M059J (cell line): Measurements from ENCODE around the gene DNASE2B. TPM values are rescaled to one million over a fixed set of nuclear protein-coding genes. Genes with fewer than 3 reads are reported as not detected.

Experiments used
- DNase-seq: peaks from one replicate; pipeline ENCODE4 v3.0.0-alpha.2; 2012; ENCODE audit warnings: low read depth
- total RNA-seq: library from RNA; depleted of rRNA; stranded (reverse); fragments of >200 nt; shearing (Covaris generic); gene quantifications from 2 replicates; pipeline ENCODE4 v1.2.3, GENCODE V29; 2014

The DNASE2B gene
- total RNA-seq, 1 experiment from 2014 or later, result not detected

- DNase-seq, result no peak
Measured at GRCh38 chr1:84374991-84375696, 23.1 kb upstream of the DNASE2B start.

GRCh38 chr1:84376000-84376910 lies 22.0 kb upstream of the DNASE2B start:
- DNase-seq, result no peak

DNA sequence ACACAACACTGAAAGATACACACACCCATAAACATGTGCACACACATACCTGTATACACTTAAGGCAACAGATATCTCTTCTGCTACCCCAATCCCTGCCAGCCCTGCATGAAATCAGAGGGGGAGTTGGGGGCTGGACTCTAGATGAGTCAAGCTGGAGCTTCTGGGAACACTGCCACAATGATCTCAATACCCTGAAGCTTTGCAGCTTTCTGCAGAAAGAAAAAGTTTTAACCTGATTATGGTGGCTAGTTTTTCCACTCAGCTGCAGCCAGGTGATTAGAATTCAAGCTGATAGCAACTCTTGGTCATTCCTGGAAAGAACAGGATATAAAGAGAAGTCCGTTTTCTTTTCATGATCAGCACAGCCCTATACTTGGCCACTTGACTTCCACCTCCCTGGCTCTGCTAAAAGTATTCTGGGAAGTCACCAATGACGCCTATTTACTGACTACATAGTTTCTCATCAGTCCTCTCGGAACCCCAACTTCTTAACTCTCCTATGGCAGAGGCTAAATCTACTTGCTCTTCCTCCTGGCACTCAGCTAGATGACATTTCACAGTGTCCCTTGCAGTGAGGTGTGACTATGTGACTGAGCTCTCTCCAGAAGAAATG lies 20.7 kb upstream of the DNASE2B start:
- peak; percentile 91 for DNase-seq

GRCh38 chr1:84379138-84379916 lies 19.0 kb upstream of the DNASE2B start:
- DNase-seq, result peak; percentile 79

GRCh38 chr1:84379917-84380180 lies 18.4 kb upstream of the DNASE2B start:
- DNase-seq, result no peak

DNA sequence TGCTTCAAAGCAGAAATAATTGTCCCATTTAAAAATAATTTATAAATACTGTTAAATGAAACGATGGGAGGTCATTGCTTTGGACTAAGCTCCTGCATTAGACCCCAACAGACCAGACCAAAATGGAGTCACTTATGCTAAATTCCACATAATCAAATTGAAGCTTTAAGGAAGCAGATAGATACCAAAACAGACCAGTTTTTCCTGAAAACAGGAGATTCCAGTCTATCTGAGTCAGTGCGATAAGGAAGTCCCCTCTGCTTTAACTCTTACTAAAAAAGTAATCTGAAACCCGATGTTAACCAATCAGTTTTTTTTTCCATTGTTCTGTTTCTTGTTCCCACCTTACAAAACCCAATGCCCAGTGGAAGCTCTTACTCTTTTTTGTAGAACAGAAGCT lies 16.2 kb upstream of the DNASE2B start:
- no peak for DNase-seq

GRCh38 chr1:84385347-84385746 lies 12.9 kb upstream of the DNASE2B start:
- DNase-seq, result no peak

- DNase-seq, result peak; percentile 53
Measured at GRCh38 chr1:84386716-84387479, 11.4 kb upstream of the DNASE2B start.

- DNase-seq, result no peak
Measured at GRCh38 chr1:84387480-84388163, 10.7 kb upstream of the DNASE2B start.

DNA sequence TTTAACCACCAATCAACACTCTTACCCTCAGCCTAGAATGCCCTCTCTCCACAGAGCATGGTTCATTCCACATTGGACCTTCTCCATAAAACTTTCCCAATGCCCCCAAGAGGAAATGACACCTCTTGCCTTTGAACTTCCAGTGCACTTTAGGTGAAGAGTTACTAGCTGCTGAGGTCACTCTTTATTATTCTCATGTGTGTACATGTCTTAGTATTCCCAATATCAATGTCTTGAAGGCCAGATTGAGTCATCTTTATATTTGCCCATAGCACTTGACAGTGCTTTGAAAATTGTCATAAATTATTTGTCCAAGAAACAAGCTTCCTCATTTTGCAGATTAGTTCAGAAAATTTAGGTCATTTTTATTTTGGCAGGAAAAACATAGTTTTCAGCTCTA lies 8.1 kb upstream of the DNASE2B start:
- no peak for DNase-seq

- no peak for DNase-seq
Measured at GRCh38 chr1:84401156-84401555, 2.9 kb downstream of the DNASE2B start.

DNA sequence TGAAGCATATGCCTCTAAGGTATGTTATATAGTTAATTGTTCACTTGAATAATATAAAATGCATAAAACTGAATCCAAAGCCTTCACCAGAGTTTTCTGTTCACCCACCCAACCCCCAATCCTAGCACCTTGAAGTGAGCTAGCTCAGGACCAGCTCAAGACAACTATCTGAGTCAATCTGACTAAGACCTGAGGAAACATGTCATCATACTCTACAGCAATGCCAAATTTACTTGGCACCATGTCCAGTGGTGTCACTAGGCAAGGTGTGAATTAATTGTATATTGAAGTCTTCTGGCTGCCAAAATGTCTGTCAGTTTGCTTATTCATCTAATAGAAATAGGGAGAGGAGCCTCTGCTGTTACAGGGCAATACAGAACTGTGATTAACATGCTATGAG lies 3.8 kb downstream of the DNASE2B start:
- peak; percentile 60 for DNase-seq

- DNase-seq, result no peak
Measured at GRCh38 chr1:84402501-84402900, 4.2 kb downstream of the DNASE2B start.

DNA sequence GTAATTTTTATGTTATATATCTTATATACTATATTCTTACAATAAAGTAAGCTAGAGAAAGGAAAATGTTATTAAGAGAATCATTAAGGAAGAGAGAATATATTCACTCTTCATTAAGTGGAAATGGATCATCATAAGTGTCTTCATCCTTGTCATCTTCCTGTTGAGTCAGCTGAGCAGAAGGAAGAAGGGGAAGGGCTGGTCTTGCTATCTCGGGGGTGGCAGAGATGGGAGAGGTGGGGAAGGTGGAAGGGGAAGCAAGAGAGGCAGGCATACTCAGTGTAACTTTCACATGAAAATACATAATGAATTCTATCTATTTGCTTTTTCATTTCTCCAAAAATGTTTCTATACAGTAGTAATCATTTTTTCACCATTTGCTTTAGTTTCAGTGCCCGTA lies 5.1 kb downstream of the DNASE2B start:
- no peak for DNase-seq

GRCh38 chr1:84406346-84406861 lies 8.1 kb downstream of the DNASE2B start:
- peak; percentile 79 for DNase-seq

DNA sequence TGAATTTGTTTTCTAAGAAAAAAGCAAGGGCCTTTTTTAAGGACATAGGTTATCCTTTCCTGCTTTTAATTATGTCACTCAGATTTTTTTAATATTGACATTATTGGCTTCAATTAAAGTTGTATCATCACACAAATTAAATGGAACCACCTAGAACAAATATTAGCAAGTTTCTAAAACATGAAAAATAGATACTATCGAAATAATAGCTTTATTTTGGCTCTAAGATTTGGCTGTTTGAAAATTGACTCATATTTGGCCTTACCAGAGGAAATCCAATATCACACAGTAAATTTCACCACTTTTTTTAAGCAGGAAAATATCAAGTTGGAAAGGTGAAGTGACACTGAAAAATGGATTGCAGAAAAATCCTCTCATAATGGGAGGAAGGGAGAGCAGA lies 9.2 kb downstream of the DNASE2B start:
- no peak for DNase-seq

- no peak for DNase-seq
Measured at GRCh38 chr1:84407958-84408422, 9.7 kb downstream of the DNASE2B start.

DNA sequence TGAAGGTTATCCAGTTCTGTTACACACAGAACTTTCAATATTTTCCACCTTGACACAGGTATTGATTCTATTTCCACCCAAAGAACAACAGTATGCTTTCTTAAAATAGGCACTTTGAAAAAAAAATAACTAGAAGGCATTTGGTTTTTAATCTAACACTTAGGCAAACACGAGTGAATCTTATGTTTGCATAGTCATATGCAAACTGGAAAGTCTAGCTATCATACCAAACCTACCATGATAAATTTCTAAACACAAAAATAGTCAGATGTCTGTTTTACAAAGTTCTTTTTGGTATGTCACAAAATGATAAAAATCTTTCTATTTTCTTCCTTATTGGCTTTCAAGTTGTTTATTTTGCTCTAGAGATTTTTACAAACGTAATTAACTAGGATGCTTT lies 11.6 kb downstream of the DNASE2B start:
- no peak for DNase-seq

- no peak for DNase-seq
Measured at GRCh38 chr1:84410328-84411095, 12.2 kb downstream of the DNASE2B start.
